NCI-H2029 (cell line): ENCODE measurements around the gene UBE2E2.
A peak's percentile ranks its signal among the peaks of the same experiment; 100 is the strongest.

Experiments used
- DNase-seq: peaks from one replicate; lab custom pipeline; 2025; lab: John Stamatoyannopoulos, UW

The UBE2E2 gene

GRCh38 chr3:23390446-23390845 is 187.3 kb downstream of the UBE2E2 start:
- peak; percentile 14 for DNase-seq

- DNase-seq, result no peak
Measured at GRCh38 chr3:23390989-23391553, 187.9 kb downstream of the UBE2E2 start.

GRCh38 chr3:23395115-23395514 is 192.0 kb downstream of the UBE2E2 start:
- DNase-seq, result no peak

- DNase-seq, result peak; percentile 68
Measured at GRCh38 chr3:23396746-23397145, 193.6 kb downstream of the UBE2E2 start.

- DNase-seq, result no peak
Measured at GRCh38 chr3:23399221-23399620, 196.1 kb downstream of the UBE2E2 start.

- no peak for DNase-seq
Measured at GRCh38 chr3:23402728-23403492, 199.8 kb downstream of the UBE2E2 start.

GRCh38 chr3:23404246-23404645 is 201.1 kb downstream of the UBE2E2 start:
- DNase-seq, result no peak

- DNase-seq, result no peak
Measured at GRCh38 chr3:23405081-23405480, 202.0 kb downstream of the UBE2E2 start.

GRCh38 chr3:23406601-23407000 is 203.5 kb downstream of the UBE2E2 start:
- no peak for DNase-seq

GRCh38 chr3:23418026-23418425 is 214.9 kb downstream of the UBE2E2 start:
- no peak for DNase-seq

GRCh38 chr3:23421811-23422516 is 218.8 kb downstream of the UBE2E2 start:
- DNase-seq, result no peak

GRCh38 chr3:23422517-23422851 is 219.4 kb downstream of the UBE2E2 start:
- DNase-seq, result no peak

- no peak for DNase-seq
Measured at GRCh38 chr3:23425410-23425809, 222.3 kb downstream of the UBE2E2 start.

- no peak for DNase-seq
Measured at GRCh38 chr3:23430781-23431398, 227.8 kb downstream of the UBE2E2 start.

GRCh38 chr3:23431764-23432163 is 228.6 kb downstream of the UBE2E2 start:
- no peak for DNase-seq

- no peak for DNase-seq
Measured at GRCh38 chr3:23435318-23435717, 232.2 kb downstream of the UBE2E2 start.

- DNase-seq, result no peak
Measured at GRCh38 chr3:23435904-23436303, 232.8 kb downstream of the UBE2E2 start.

- DNase-seq, result no peak
Measured at GRCh38 chr3:23437484-23438145, 234.5 kb downstream of the UBE2E2 start.

- DNase-seq, result no peak
Measured at GRCh38 chr3:23438657-23439056, 235.5 kb downstream of the UBE2E2 start.

- no peak for DNase-seq
Measured at GRCh38 chr3:23439080-23439479, 236.0 kb downstream of the UBE2E2 start.

- no peak for DNase-seq
Measured at GRCh38 chr3:23440416-23441294, 237.5 kb downstream of the UBE2E2 start.
